Skeletal muscle tissue (tissue), 4 donors: ENCODE data around the gene RHOF. TPM values are rescaled to one million over a fixed set of nuclear protein-coding genes. Genes with fewer than 3 reads are reported as not detected.

Experiments
- H3K27ac ChIP-seq: one replicate; pipeline ENCODE4 v1.7.0; 2013; ENCODE audit warnings: mild to moderate bottlenecking, low read depth, low read length, inconsistent platforms
- H3K27me3 ChIP-seq, 3 donors: one replicate each; pipeline ENCODE4 v1.7.0; 2013; ENCODE audit warnings: low read length in 3 of 3; ENCODE audit not compliant: control insufficient read depth in 3 of 3, insufficient read depth in 3 of 3
- H3K36me3 ChIP-seq, 3 donors: one replicate each; pipeline ENCODE4 v1.7.0; 2013; ENCODE audit warnings: low read length in 3 of 3; ENCODE audit not compliant: control insufficient read depth in 3 of 3, insufficient read depth in 3 of 3
- H3K4me1 ChIP-seq, 3 donors: one replicate each; pipeline ENCODE4 v1.7.0; 2013; ENCODE audit warnings: low read length in 3 of 3, mild to moderate bottlenecking in 3 of 3; ENCODE audit not compliant: control insufficient read depth in 3 of 3, insufficient read depth in 3 of 3
- H3K4me3 ChIP-seq, 3 donors: one replicate each; pipeline ENCODE4 v1.7.0; 2013; ENCODE audit warnings: low read length in 3 of 3
- H3K9ac ChIP-seq, 3 donors: one replicate each; pipeline ENCODE4 v1.7.0; 2013; ENCODE audit warnings: low read length in 3 of 3, mild to moderate bottlenecking in 3 of 3, moderate library complexity in 2 of 3, low read depth in 1 of 3
- H3K9me3 ChIP-seq, 3 donors: one replicate each; pipeline ENCODE4 v1.7.0; 2013; ENCODE audit warnings: low read length in 3 of 3; ENCODE audit not compliant: control insufficient read depth in 3 of 3
- total RNA-seq: library from RNA; depleted of rRNA; stranded (reverse); fragments of >200 nt; gene quantifications from one replicate; pipeline ENCODE4 v1.2.3, GENCODE V29; 2014
- donor health status: Osteomylitis.

The RHOF gene
- total RNA-seq, 1 donor from 2014 or later, result 2.1 TPM

DNA sequence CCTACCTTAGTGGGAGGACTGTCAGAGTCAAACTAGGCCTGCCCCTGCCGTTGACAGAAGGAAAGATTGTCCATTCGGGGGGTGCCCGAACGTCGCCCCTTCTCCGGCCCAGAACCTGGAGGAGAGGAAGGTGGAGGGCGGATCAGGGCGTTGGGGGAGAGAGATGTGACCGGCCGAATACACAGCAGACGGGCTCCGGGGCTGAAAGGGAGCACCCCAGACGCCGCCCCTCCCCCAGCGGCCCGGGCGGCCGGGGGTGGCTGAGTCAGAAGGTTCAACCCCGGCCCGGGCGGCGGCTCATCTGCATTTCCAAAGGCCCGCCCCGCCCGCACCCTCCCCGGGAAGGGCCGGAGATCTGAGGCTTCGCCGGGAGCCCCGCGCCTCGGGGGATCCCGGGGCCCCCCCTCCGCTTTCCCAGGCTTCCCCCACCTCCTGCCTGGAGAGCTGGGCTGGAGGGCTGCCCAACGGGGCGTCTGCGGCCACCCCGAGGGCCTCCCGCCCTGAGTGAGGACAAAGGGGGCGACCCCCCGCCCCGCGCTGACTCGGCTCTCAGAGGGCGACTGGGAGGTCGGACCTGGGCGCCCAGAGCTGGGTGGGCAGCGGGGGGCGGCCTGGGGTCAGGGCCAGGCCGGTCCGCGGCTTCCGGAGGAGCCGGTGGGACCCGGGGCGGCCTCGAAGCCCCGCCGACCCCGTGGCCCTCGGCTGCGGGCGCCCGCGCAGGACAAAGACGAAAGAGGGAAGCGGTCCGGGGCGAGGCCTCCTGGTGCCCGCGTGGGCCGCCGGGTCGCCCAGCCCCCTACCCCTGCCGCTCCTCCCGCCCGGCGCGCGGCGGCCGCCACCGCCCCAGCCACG lies 6.6 kb upstream of the RHOF start:
- peaks cover 44 to 50% (median 48%) of the 10 kb centered on the region in 3 donors for H3K4me1 ChIP-seq

DNA sequence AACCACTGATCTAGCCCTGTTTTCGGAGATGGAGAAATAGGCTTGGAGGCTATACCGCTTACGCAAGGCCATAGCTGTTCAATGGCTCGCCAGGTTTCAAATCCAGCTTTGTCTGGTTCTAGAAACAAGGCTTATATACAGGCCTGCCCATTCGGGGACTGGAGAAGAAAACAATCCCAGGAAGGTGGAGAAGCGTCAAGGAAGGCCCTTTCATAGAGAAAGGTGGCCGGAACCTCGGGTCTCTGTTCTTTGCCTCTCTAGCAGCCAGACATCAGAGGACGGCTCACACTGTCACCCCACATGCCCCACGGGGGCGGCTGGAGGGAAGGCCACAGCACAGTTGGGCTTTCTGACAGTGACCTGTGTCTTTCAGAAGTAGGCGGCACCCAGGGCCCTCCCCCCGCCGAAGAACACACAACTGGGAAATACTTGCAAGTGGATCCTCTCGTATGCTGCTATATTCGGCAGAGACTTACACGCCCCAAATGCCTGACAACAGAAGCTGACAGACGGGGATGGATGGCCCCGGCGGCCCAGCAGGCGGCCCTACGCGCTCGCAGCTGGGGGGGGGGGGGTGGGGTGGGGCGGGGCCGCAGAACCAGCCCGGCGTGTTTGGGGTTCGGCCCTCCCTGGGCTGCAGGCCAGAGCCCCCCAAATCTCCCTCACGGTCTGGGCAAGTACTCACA lies 5.8 kb upstream of the RHOF start:
- peak overlapping the region; percentile 78 to 85 (median 81) for H3K4me3 ChIP-seq
- peak overlapping the region; percentile 100 for H3K27ac ChIP-seq
- H3K36me3 ChIP-seq, result peaks cover 6 to 9% (median 7%) of the 10 kb centered on the region in 3 donors
- H3K27me3 ChIP-seq, result no peaks in the 10 kb centered on the region
- no peaks in the 10 kb centered on the region for H3K9me3 ChIP-seq
- peak overlapping the region; percentile 91 to 99 (median 97) for H3K9ac ChIP-seq
- peaks cover 51 to 58% (median 55%) of the 10 kb centered on the region in 3 donors for H3K4me1 ChIP-seq

More for the DNA sequence above, 6.6 kb upstream of the RHOF start:
- Histone ChIP-seq H3K27me3 (no peaks in the 10 kb centered on the region), H3K36me3 (peaks cover 6 to 9% (median 7%) of the 10 kb centered on the region in 3 donors), H3K9ac (peak overlapping the region; percentile 91 to 99 (median 97)), H3K27ac (peak overlapping the region; percentile 100), H3K4me3 (peak overlapping the region; percentile 78 to 87 (median 81)), H3K9me3 (no peaks in the 10 kb centered on the region)

DNA sequence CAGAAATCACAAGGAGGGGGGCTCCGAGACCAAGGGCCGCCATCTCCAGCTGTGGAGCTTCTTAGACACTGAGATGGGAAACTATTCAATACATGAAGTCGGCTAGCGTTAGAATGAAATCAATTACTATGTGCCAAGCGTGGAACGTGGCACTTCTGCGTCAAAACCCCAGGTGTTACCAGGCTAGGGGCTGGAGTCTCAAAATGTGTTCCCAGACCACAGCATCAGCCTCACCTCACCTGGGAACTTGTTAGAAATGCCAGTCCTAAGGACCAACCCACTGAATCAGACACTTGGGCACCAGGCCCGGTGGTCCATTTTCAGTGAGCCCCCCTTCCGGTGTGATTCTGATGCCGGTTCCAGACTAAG lies 5.3 kb upstream of the RHOF start:
- Histone ChIP-seq H3K9me3 (no peaks in the 10 kb centered on the region), H3K27me3 (no peaks in the 10 kb centered on the region), H3K36me3 (peaks cover 6 to 9% (median 7%) of the 10 kb centered on the region in 3 donors), H3K27ac (peak overlapping the region; percentile 100), H3K4me1 (peaks cover 56 to 62% (median 61%) of the 10 kb centered on the region in 3 donors), H3K9ac (peak overlapping the region; percentile 84 to 92 (median 90)), H3K4me3 (peak overlapping the region; percentile 72 to 85 (median 74))

DNA sequence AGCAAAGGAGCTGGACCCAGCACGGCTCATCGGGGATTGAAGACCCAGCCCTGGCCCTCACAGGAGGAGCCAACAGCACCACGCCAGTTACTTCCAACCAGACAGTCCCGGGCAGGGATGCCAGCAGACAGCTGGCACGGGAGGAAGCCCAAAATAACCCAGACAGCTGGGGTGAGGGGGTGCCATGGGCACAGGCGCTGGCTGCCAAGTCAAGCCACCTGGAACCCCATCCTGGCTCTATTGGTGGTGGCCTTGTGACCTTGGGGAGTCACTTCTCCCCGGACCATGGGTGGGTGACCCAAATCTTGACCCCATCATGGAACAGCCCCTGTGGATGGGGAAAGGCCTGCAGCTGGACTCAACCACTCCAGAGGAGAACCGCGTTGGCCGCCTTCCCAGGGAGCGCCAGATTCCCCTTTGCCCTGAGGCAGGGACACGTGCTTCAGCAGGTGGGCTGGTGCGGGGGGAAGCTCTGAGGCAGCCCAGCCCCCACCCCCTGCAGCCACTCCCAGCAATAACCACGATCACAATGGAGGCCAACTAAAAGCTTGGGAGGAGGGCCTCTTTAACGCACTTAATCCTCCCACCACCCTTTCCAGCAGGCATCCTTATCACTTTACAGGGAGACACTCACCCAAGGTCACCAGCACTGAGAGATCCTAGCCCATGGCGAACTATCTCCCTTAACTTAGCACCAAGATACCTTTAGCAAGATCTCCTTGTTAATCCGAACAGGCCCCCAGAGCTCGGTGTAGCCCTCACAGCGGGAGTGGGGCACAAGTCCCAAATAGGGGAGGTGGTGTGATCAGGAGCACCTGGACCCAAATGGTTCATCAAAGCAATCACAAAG lies 4.7 kb upstream of the RHOF start:
- Histone ChIP-seq H3K4me1 (peaks cover 63 to 64% (median 63%) of the 10 kb centered on the region in 3 donors), H3K27ac (peak overlapping the region; percentile 100), H3K4me3 (peak overlapping the region; percentile 72 to 85 (median 74)), H3K9me3 (no peaks in the 10 kb centered on the region), H3K27me3 (no peaks in the 10 kb centered on the region), H3K9ac (peak overlapping the region; percentile 84 to 92 (median 90)), H3K36me3 (peaks cover 6 to 9% (median 7%) of the 10 kb centered on the region in 3 donors)

DNA sequence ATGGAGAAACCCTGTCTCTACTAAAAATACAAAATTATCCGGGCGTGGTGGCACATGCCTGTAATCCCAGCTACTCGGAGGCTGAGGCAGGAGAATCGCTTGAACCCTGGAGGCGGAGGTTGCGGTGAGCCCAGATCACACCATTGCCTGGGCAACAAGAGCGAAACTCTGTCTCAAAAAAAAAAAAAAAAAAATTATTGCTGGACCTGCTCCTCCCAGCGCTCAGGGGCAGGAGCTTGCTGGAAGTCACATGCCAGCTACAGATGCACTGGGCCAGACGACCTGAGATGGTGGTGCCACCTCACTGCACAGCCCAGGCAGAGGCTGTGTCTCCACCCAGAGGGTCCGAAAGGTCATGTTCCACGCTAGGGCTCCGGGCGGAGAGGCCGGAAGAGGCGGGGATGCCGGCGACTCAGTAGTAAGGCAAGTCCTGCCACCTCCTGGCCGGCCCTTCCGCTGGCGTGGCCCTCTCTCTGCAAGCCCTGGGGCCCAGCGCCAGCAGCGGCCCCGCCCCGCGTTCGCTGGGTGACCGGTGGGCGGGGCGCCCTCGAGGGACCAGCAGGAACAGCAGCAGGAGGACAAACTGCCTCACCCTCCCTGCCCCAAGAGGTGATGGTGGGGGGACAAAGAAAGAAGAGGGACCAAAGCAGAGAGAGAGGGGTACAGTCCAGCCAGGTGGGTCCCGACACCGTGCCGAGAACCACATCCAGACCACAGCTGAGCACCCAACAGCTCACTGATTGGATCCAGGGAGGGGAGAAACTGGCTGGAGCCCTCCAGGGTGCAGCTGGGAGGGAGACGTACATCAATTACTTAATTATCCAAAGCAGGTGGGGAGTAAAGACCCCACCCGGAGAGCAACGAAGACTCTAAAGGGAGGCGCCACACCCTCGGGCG lies 3.6 kb upstream of the RHOF start:
- H3K9ac ChIP-seq, result peak overlapping the region; percentile 85 to 92 (median 90)

DNA sequence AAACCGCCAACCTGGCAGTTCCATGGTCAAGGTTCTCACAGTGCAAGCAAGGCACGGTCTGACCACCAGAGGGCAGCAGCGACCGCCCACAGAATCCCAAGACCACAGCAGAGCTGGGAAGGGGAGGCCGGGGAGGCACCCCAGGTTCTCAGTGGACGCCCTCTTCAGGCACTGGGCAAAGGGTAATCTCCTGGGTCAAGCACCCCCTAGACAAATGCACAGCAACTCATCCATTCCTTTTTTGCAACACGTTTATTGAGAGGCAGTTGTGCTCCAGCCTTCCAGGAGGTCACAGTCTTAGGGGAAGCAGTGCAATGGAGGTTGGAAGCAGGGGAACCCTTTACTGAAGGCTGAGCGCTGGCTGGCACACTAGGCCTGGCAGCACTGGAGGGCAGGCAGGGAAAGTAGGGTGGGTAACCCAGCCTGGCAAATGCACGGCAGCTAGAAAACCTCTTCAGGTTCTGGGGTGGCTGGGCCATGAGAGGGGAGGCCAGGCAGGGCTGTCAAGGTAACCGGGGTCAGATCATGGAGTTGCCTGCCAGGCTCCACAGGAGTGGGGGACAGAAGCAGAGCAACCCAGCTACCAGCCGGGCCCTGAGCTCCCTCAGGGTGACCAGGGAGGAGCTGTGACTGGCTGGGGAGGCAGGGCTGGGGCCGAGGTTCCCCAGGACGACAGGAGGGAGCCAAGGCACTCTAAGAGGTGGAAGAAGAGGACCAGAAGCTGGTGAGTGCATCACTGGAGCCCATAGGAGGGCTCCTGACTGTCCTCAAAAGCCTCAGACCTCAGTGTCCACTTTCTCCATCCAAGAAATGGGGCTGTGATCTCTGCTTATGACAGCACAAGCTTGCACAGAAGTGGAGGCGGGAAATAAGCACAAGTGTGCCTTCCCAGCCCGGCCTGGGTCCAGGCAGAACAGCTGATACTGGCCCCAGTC lies 1.8 kb upstream of the RHOF start:
- Histone ChIP-seq H3K9ac (peak overlapping the region; percentile 4 to 78 (median 50)), H3K4me3 (peak overlapping the region; percentile 57 to 83 (median 77)), H3K27ac (peak overlapping the region; percentile 100), H3K27me3 (no peaks in the 10 kb centered on the region), H3K4me1 (peaks cover 58 to 77% (median 67%) of the 10 kb centered on the region in 3 donors), H3K36me3 (peaks cover 5 to 7% (median 6%) of the 10 kb centered on the region in 3 donors), H3K9me3 (no peaks in the 10 kb centered on the region)

More for the DNA sequence above, 3.6 kb upstream of the RHOF start:
- Histone ChIP-seq H3K9me3 (no peaks in the 10 kb centered on the region), H3K36me3 (peaks cover 6 to 9% (median 7%) of the 10 kb centered on the region in 3 donors), H3K27me3 (no peaks in the 10 kb centered on the region), H3K4me3 (peak overlapping the region; percentile 72 to 85 (median 74)), H3K4me1 (peaks cover 63 to 66% (median 65%) of the 10 kb centered on the region in 3 donors), H3K27ac (peak overlapping the region; percentile 100)

DNA sequence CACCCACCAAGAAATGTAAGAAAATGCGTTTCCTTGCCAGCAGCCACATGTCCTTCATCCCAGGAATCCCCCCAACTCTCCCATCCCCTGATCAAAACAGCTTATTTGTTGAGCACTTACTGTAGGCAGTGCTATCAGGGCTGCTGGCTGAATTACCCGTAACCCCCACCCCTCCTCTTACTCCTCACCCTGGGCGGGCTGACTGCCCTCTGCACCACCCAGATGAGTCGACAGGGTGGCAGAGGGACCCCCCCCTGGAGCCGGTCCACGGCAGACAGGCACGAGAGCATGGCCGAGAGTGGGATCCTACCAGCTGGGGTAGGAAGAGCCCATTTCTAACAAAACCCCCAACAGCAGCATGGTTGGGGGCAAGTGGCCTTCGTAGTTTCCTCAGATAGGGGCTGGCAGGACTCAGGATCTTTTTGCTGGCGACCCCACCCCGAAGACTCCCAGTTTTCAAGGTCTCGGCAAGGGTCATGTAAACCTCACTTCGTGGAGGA lies 1.1 kb upstream of the RHOF start:
- Histone ChIP-seq H3K9me3 (no peaks in the 10 kb centered on the region), H3K36me3 (peaks cover 5 to 7% (median 6%) of the 10 kb centered on the region in 3 donors), H3K9ac (peak overlapping the region in 2 of 3 donors; percentile 50 to 78), H3K27me3 (no peaks in the 10 kb centered on the region), H3K27ac (peak overlapping the region; percentile 100), H3K4me3 (peak overlapping the region; percentile 57 to 83 (median 77)), H3K4me1 (peaks cover 62 to 83% (median 69%) of the 10 kb centered on the region in 3 donors)
